ENCODE measurements around the gene RASGRP1. TPM values are rescaled to one million over a fixed set of nuclear protein-coding genes. Genes with fewer than 3 reads are reported as not detected.

The RASGRP1 gene
- total RNA-seq, 1 experiment from 2014 or later = 15.1 TPM

- H3K36me3 Mint-ChIP-seq (ENCODE audit: insufficient read depth, unreplicated experiment) = peaks cover 13% of the 10 kb centered on the region
- H3K9me3 Mint-ChIP-seq (ENCODE audit: low read depth, unreplicated experiment) = no peaks in the 10 kb centered on the region
- no peak overlapping the region for H3K4me3 Mint-ChIP-seq (ENCODE audit: low read depth, unreplicated experiment)
- no peak for TF ChIP-seq CTCF (IDR thresholded peaks at IDR 0.05; ENCODE audit: unreplicated experiment)
- BruUV-seq (replicated peaks) = no TSS peak
- no peaks in the 10 kb centered on the region for H3K27me3 Mint-ChIP-seq (ENCODE audit: unreplicated experiment)
- CTCF ChIA-PET = no interaction called here
- H3K4me1 Mint-ChIP-seq (ENCODE audit: low read depth, unreplicated experiment) = peaks cover 9% of the 10 kb centered on the region
- intact Hi-C loops (cut with micrococcal nuclease; ENCODE audit: unreplicated experiment) = loop anchor here (5.0 kb wide), 1 partner anchor 122 kb away; no protein-coding TSS in a partner anchor
- no peak for DNase-seq
- no peak overlapping the region for H3K27ac Mint-ChIP-seq (ENCODE audit: unreplicated experiment)
Measured at GRCh38 chr15:38560456-38560926, 4.1 kb downstream of the RASGRP1 start.

GRCh38 chr15:38559636-38560307 is 4.8 kb downstream of the RASGRP1 start:
- H3K9me3 Mint-ChIP-seq (ENCODE audit: low read depth, unreplicated experiment) = no peaks in the 10 kb centered on the region
- peaks cover 8% of the 10 kb centered on the region for H3K36me3 Mint-ChIP-seq (ENCODE audit: insufficient read depth, unreplicated experiment)
- H3K27ac Mint-ChIP-seq (ENCODE audit: unreplicated experiment) = no peak overlapping the region
- no peak for DNase-seq
- H3K4me3 Mint-ChIP-seq (ENCODE audit: low read depth, unreplicated experiment) = no peak overlapping the region
- H3K4me1 Mint-ChIP-seq (ENCODE audit: low read depth, unreplicated experiment) = peaks cover 9% of the 10 kb centered on the region
- intact Hi-C loops (cut with micrococcal nuclease; ENCODE audit: unreplicated experiment) = loop anchor here (5.0 kb wide), 1 partner anchor 123 kb away; no protein-coding TSS in a partner anchor
- no peak for TF ChIP-seq CTCF (IDR thresholded peaks at IDR 0.05; ENCODE audit: unreplicated experiment)
- no TSS peak for BruUV-seq (replicated peaks)
- CTCF ChIA-PET = no interaction called here
- no peaks in the 10 kb centered on the region for H3K27me3 Mint-ChIP-seq (ENCODE audit: unreplicated experiment)

GRCh38 chr15:38559131-38559530 is 5.5 kb downstream of the RASGRP1 start:
- no peak for DNase-seq
- intact Hi-C loops (cut with micrococcal nuclease; ENCODE audit: unreplicated experiment) = no loop called here
- H3K9me3 Mint-ChIP-seq (ENCODE audit: low read depth, unreplicated experiment) = no peaks in the 10 kb centered on the region
- H3K27ac Mint-ChIP-seq (ENCODE audit: unreplicated experiment) = no peak overlapping the region
- TF ChIP-seq CTCF (IDR thresholded peaks at IDR 0.05; ENCODE audit: unreplicated experiment) = no peak
- peaks cover 6% of the 10 kb centered on the region for H3K36me3 Mint-ChIP-seq (ENCODE audit: insufficient read depth, unreplicated experiment)
- H3K4me1 Mint-ChIP-seq (ENCODE audit: low read depth, unreplicated experiment) = peaks cover 9% of the 10 kb centered on the region
- CTCF ChIA-PET = no interaction called here
- no peaks in the 10 kb centered on the region for H3K27me3 Mint-ChIP-seq (ENCODE audit: unreplicated experiment)
- no TSS peak for BruUV-seq (replicated peaks)
- no peak overlapping the region for H3K4me3 Mint-ChIP-seq (ENCODE audit: low read depth, unreplicated experiment)

- Mint-ChIP-seq H3K4me3 (ENCODE audit: low read depth, unreplicated experiment) (no peak overlapping the region), H3K9me3 (ENCODE audit: low read depth, unreplicated experiment) (no peaks in the 10 kb centered on the region), H3K4me1 (ENCODE audit: low read depth, unreplicated experiment) (peaks cover 9% of the 10 kb centered on the region), H3K36me3 (ENCODE audit: insufficient read depth, unreplicated experiment) (no peaks in the 10 kb centered on the region), H3K27ac (ENCODE audit: unreplicated experiment) (no peak overlapping the region), H3K27me3 (ENCODE audit: unreplicated experiment) (no peaks in the 10 kb centered on the region)
- CTCF ChIA-PET = no interaction called here
- no TSS peak for BruUV-seq (replicated peaks)
- intact Hi-C loops (cut with micrococcal nuclease; ENCODE audit: unreplicated experiment) = no loop called here
- no peak for DNase-seq
- TF ChIP-seq CTCF (IDR thresholded peaks at IDR 0.05; ENCODE audit: unreplicated experiment) = no peak
Measured at GRCh38 chr15:38558372-38559059, 6.1 kb downstream of the RASGRP1 start.

Data from Calu3 (cell line).